HepG2 (cell line): ENCODE data around the gene CIT. TPM values are rescaled to one million over a fixed set of nuclear protein-coding genes. Genes with fewer than 3 reads are reported as not detected.

ENCODE experiments used
- ATAC-seq: fragments of 200-7000 bp; cut with Tn5 transposase; 3 replicates; pipeline ENCODE4 v1.9.1; 2020; ENCODE audit warnings: mild to moderate bottlenecking, moderate library complexity
- BruUV-seq: library from RNA; stranded (reverse); fragments of 400-500 nt; replicated peaks from 2 replicates; lab custom pipeline; 2021; lab: Mats Ljungman, UMichigan
- CTCF ChIA-PET: fragments of 300-600 bp; formaldehyde crosslinking; extraction: SDS; loops from one replicate; lab custom pipeline; 2021; ENCODE audit warnings: low total read pairs, inconsistent platforms, low intra/inter-chr PET ratio; lab: Yijun Ruan, JAX
- POLR2A ChIA-PET: fragments of 350-600 bp; sonication (Branson Sonifier 250); formaldehyde crosslinking; loops from one replicate; lab custom pipeline; 2020; ENCODE audit warnings: antibody characterized with exemption, inconsistent platforms; lab: Yijun Ruan, JAX
- DNase-seq: peaks from one replicate; pipeline ENCODE4 v3.0.0-alpha.2; 2015; ENCODE audit warnings: low spot score
- FAIRE-seq: peaks from 3 replicates; lab custom pipeline; 2011; peaks lifted over from hg19 to GRCh38; lab: Jason Lieb, UNC
- H2AFZ ChIP-seq: one replicate; pipeline ENCODE4 v1.6.1; 2011; ENCODE audit warnings: low read length, inconsistent platforms
- H3K27ac ChIP-seq: fragments of 300-600 bp; 3 replicates; pipeline ENCODE4 v1.8.0; 2011; ENCODE audit warnings: mixed run types, mild to moderate bottlenecking, mixed read lengths, low read length, inconsistent platforms; ENCODE audit not compliant: insufficient read depth; ENCODE audit errors: extremely low read length
- H3K27me3 ChIP-seq, 2 experiments: fragments of 200-600 bp in 1 of 2; 2 replicates in 1 of 2; 3 replicates in 1 of 2; pipeline versions ENCODE4 v1.6.0 to v1.8.0; 2011; ENCODE audit warnings: low read length in 2 of 2, mild to moderate bottlenecking in 2 of 2, moderate library complexity in 2 of 2, inconsistent platforms in 1 of 2; ENCODE audit not compliant: insufficient read depth in 2 of 2, control insufficient read depth in 1 of 2
- H3K36me3 ChIP-seq, 2 experiments: fragments of 200-600 bp in 1 of 2; replicated peaks in 1 of 2; 2 replicates in 1 of 2; 3 replicates in 1 of 2; pipeline versions ENCODE4 v1.5.1 to v1.8.0; 2011; ENCODE audit warnings: low read length in 2 of 2, inconsistent platforms in 1 of 2; ENCODE audit not compliant: insufficient read depth in 2 of 2, control insufficient read depth in 1 of 2
- H3K4me1 ChIP-seq: 2 replicates; pipeline ENCODE4 v1.5.1; 2012; ENCODE audit warnings: low read length, inconsistent platforms; ENCODE audit not compliant: insufficient read depth
- H3K4me2 ChIP-seq: 2 replicates; pipeline ENCODE4 v1.6.0; 2011; ENCODE audit warnings: low read depth, low read length, inconsistent platforms
- H3K4me3 ChIP-seq, 3 experiments: fragments of 200-600 bp in 1 of 3; sonication (generic), shearing (Covaris generic) in 1 of 3; replicated peaks in 1 of 3; 2 replicates each; pipeline ENCODE4 v1.5.1; 2011 to 2016; ENCODE audit warnings: low read length in 3 of 3, inconsistent platforms in 2 of 3, low read depth in 2 of 3, mild to moderate bottlenecking in 2 of 3, control low read depth in 1 of 3, mixed read lengths in 1 of 3; ENCODE audit not compliant: insufficient read depth in 1 of 3
- H3K79me2 ChIP-seq: one replicate; pipeline ENCODE4 v1.6.1; 2011; ENCODE audit warnings: low read length, inconsistent platforms; ENCODE audit not compliant: insufficient read depth
- H3K9ac ChIP-seq: 2 replicates; pipeline ENCODE4 v1.6.0; 2011; ENCODE audit warnings: mild to moderate bottlenecking, low read depth, low read length, inconsistent platforms; ENCODE audit not compliant: insufficient read depth
- H3K9me3 ChIP-seq: 2 replicates; pipeline ENCODE4 v1.5.1; 2012; ENCODE audit warnings: mild to moderate bottlenecking, low read length
- H4K20me1 ChIP-seq: 2 replicates; pipeline ENCODE4 v1.6.0; 2011; ENCODE audit warnings: inconsistent platforms, mild to moderate bottlenecking, low read length, moderate library complexity; ENCODE audit not compliant: insufficient read depth
- ATF1 ChIP-seq: IDR thresholded peaks from 2 replicates; pipeline ENCODE4 v1.6.1; 2016; ENCODE audit warnings: mild to moderate bottlenecking, control low read depth
- CEBPB ChIP-seq: IDR thresholded peaks from 2 replicates; pipeline ENCODE4 v1.6.1; 2011; ENCODE audit warnings: low read depth, low read length, improper control_type of control experiment, borderline replicate concordance
- NR2C2 ChIP-seq: sonication (generic); formaldehyde crosslinking; IDR thresholded peaks from 2 replicates; pipeline ENCODE4 v1.4.0; 2020; ENCODE audit warnings: missing genetic modification reagents, mild to moderate bottlenecking, moderate library complexity, borderline replicate concordance
- WGBS: methylation state at CpG from one replicate; pipeline ENCODE4 v1.1.6; 2017; ENCODE audit warnings: low lambda C conversion rate; 5-methylcytosine and 5-hydroxymethylcytosine counted together
- in situ Hi-C: cut with HindIII; loops from 2 replicates; pipeline ENCODE4 v1.10.0; 2017; ENCODE audit warnings: low pct_unique_long_range_greater_than_20kb; ENCODE audit not compliant: extremely low pct_ligation_motif_present
- intact Hi-C: fragments of 100-400 bp; cut with micrococcal nuclease; formaldehyde crosslinking; loops from one replicate; pipeline ENCODE4 v1.10.0; 2022; ENCODE audit not compliant: unreplicated experiment
- polyA plus RNA-seq, 8 experiments: library from polyadenylated mRNA; depleted of rRNA in 3 of 8; stranded (reverse) in 7 of 8; unstranded in 1 of 8; fragments of >200 nt; fragmentation: Illumina TruSeq in 4 of 8; extraction: Trizol in 4 of 8; gene quantifications; 2 replicates each; pipeline versions ENCODE4 v1.2.1 to v1.2.3, GENCODE V29; 2011 to 2016; ENCODE audit warnings: low read depth in 4 of 8, missing spikeins in 1 of 8, mixed read lengths in 1 of 8; ENCODE audit not compliant: insufficient read depth in 1 of 8
- total RNA-seq, 5 experiments: library from RNA; depleted of rRNA; stranded (reverse); fragments of >200 nt; fragmentation: Illumina TruSeq; extraction: Trizol; gene quantifications; 2 replicates each; pipeline ENCODE4 v1.2.3, GENCODE V29; 2016; ENCODE audit warnings: low read depth in 1 of 5
- TF ChIP-seq, protein P1 (sequence below): sonication (generic); formaldehyde crosslinking; IDR thresholded peaks from 2 replicates; pipeline ENCODE4 v1.4.0; 2020; ENCODE audit warnings: mild to moderate bottlenecking, missing genetic modification reagents
- TF ChIP-seq, protein P2 (sequence below): sonication (generic); formaldehyde crosslinking; IDR thresholded peaks from 2 replicates; pipeline ENCODE4 v1.5.0; 2020; ENCODE audit warnings: mild to moderate bottlenecking, missing genetic modification reagents

Gene CIT
- total and polyA plus RNA-seq, 2 of the 13 experiments (the other 11 are each of a cell fraction or from before 2014, with no cell fraction given) = 7.7 to 11.7 TPM

- H2AFZ ChIP-seq = no peak overlapping the region
- peaks cover 0 to 4% of the 10 kb centered on the region in 2 experiments; a peak in 1 of 5 replicates for H3K27me3 ChIP-seq
- in situ Hi-C loops (no loop called here), intact Hi-C loops (no loop called here)
- H3K9ac ChIP-seq = no peak overlapping the region
- DNase-seq (no peak), FAIRE-seq (no peak), ATAC-seq (no peak)
- H3K4me1 ChIP-seq = no peaks in the 10 kb centered on the region
- H3K9me3 ChIP-seq = no peaks in the 10 kb centered on the region
- no peaks in the 10 kb centered on the region for H4K20me1 ChIP-seq
- no peaks in the 10 kb centered on the region for H3K79me2 ChIP-seq
- TF ChIP-seq, protein P1, sequence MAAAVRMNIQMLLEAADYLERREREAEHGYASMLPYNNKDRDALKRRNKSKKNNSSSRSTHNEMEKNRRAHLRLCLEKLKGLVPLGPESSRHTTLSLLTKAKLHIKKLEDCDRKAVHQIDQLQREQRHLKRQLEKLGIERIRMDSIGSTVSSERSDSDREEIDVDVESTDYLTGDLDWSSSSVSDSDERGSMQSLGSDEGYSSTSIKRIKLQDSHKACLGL (CRISPR knock-in tag) = no peak
- TF ChIP-seq ATF1 (CRISPR knock-in tag) (no peak), CEBPB (no peak), NR2C2 (no peak)
- TF ChIP-seq, protein P2, sequence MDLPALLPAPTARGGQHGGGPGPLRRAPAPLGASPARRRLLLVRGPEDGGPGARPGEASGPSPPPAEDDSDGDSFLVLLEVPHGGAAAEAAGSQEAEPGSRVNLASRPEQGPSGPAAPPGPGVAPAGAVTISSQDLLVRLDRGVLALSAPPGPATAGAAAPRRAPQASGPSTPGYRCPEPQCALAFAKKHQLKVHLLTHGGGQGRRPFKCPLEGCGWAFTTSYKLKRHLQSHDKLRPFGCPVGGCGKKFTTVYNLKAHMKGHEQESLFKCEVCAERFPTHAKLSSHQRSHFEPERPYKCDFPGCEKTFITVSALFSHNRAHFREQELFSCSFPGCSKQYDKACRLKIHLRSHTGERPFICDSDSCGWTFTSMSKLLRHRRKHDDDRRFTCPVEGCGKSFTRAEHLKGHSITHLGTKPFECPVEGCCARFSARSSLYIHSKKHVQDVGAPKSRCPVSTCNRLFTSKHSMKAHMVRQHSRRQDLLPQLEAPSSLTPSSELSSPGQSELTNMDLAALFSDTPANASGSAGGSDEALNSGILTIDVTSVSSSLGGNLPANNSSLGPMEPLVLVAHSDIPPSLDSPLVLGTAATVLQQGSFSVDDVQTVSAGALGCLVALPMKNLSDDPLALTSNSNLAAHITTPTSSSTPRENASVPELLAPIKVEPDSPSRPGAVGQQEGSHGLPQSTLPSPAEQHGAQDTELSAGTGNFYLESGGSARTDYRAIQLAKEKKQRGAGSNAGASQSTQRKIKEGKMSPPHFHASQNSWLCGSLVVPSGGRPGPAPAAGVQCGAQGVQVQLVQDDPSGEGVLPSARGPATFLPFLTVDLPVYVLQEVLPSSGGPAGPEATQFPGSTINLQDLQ (CRISPR knock-in tag) = no peak
- no peak overlapping the region for H3K27ac ChIP-seq
- no TSS peak for BruUV-seq
- H3K36me3 ChIP-seq = no peaks in the 10 kb centered on the region
- 61% methylated on average over 3 of the region's 3 CpGs for WGBS
- ChIA-PET CTCF (no interaction called here), POLR2A (no interaction called here)
- H3K4me2 ChIP-seq = no peak overlapping the region
- no peak overlapping the region for H3K4me3 ChIP-seq
Measured at GRCh38 chr12:119652665-119653064, 224.5 kb downstream of the CIT start.
